SK-MEL-5 (cell line): ENCODE results near the gene RBM4B. TPM values are rescaled to one million over a fixed set of nuclear protein-coding genes. Genes with fewer than 3 reads are reported as not detected.

Experiments
- DNase-seq: peaks from one replicate; pipeline ENCODE4 v3.0.0-alpha.2; 2016; ENCODE audit warnings: low read depth, low spot score
- in situ Hi-C: cut with HindIII; loops from 2 replicates; pipeline ENCODE4 v1.10.0; 2016; ENCODE audit warnings: low sequenced_read_pairs, high pct_unique_total_duplicates, low pct_unique_long_range_greater_than_20kb
- total RNA-seq: library from RNA; depleted of rRNA; stranded (reverse); fragments of >200 nt; shearing (Covaris generic); gene quantifications from 2 replicates; pipeline ENCODE4 v1.2.3, GENCODE V29; 2014

RBM4B gene
- total RNA-seq, 1 experiment from 2014 or later, result 11.0 TPM

GRCh38 chr11:66710384-66710930, 32.8 kb upstream of the RBM4B start:
- in situ Hi-C loops, result no loop called here
- no peak for DNase-seq

- in situ Hi-C loops, result no loop called here
- DNase-seq, result no peak
Observed at GRCh38 chr11:66708701-66709100, 31.0 kb upstream of the RBM4B start.

GRCh38 chr11:66708094-66708493, 30.4 kb upstream of the RBM4B start:
- in situ Hi-C loops, result no loop called here
- no peak for DNase-seq

- in situ Hi-C loops, result no loop called here
- DNase-seq, result no peak
Observed at GRCh38 chr11:66707486-66707885, 29.8 kb upstream of the RBM4B start.

- in situ Hi-C loops, result no loop called here
- no peak for DNase-seq
Observed at GRCh38 chr11:66706989-66707388, 29.3 kb upstream of the RBM4B start.

- DNase-seq, result no peak
Observed at GRCh38 chr11:66705587-66706335, 28.1 kb upstream of the RBM4B start.

GRCh38 chr11:66704659-66705360, 27.1 kb upstream of the RBM4B start:
- in situ Hi-C loops, result no loop called here
- no peak for DNase-seq

More at GRCh38 chr11:66705587-66706335, 28.1 kb upstream of the RBM4B start:
- in situ Hi-C loops, result no loop called here

- DNase-seq, result no peak
- in situ Hi-C loops, result no loop called here
Observed at GRCh38 chr11:66701432-66702240, 23.9 kb upstream of the RBM4B start.

GRCh38 chr11:66700742-66701141, 23.1 kb upstream of the RBM4B start:
- in situ Hi-C loops, result no loop called here
- no peak for DNase-seq

GRCh38 chr11:66700337-66700736, 22.6 kb upstream of the RBM4B start:
- in situ Hi-C loops, result no loop called here
- no peak for DNase-seq

- in situ Hi-C loops, result no loop called here
- DNase-seq, result no peak
Observed at GRCh38 chr11:66698491-66698890, 20.8 kb upstream of the RBM4B start.

- in situ Hi-C loops, result no loop called here
- DNase-seq, result no peak
Observed at GRCh38 chr11:66697988-66698387, 20.3 kb upstream of the RBM4B start.

- no peak for DNase-seq
- in situ Hi-C loops, result no loop called here
Observed at GRCh38 chr11:66696146-66696545, 18.5 kb upstream of the RBM4B start.

GRCh38 chr11:66694732-66695207, 17.1 kb upstream of the RBM4B start:
- DNase-seq, result peak; percentile 96
- in situ Hi-C loops, result no loop called here

- in situ Hi-C loops, result no loop called here
Observed at GRCh38 chr11:66694056-66694410, 16.3 kb upstream of the RBM4B start.

GRCh38 chr11:66693356-66694055, 15.8 kb upstream of the RBM4B start:
- no peak for DNase-seq
- in situ Hi-C loops, result no loop called here

More at GRCh38 chr11:66694056-66694410, 16.3 kb upstream of the RBM4B start:
- no peak for DNase-seq

GRCh38 chr11:66692871-66693331, 15.2 kb upstream of the RBM4B start:
- in situ Hi-C loops, result no loop called here
- DNase-seq, result no peak
